ENCODE data around the gene TPP2. TPM values are rescaled to one million over a fixed set of nuclear protein-coding genes. Genes with fewer than 3 reads are reported as not detected.
A peak's percentile ranks its signal among the peaks of the same experiment; 100 is the strongest.

Gene TPP2
- 10 to 100 TPM; 62.4 to 62.7 TPM for total RNA-seq

DNA sequence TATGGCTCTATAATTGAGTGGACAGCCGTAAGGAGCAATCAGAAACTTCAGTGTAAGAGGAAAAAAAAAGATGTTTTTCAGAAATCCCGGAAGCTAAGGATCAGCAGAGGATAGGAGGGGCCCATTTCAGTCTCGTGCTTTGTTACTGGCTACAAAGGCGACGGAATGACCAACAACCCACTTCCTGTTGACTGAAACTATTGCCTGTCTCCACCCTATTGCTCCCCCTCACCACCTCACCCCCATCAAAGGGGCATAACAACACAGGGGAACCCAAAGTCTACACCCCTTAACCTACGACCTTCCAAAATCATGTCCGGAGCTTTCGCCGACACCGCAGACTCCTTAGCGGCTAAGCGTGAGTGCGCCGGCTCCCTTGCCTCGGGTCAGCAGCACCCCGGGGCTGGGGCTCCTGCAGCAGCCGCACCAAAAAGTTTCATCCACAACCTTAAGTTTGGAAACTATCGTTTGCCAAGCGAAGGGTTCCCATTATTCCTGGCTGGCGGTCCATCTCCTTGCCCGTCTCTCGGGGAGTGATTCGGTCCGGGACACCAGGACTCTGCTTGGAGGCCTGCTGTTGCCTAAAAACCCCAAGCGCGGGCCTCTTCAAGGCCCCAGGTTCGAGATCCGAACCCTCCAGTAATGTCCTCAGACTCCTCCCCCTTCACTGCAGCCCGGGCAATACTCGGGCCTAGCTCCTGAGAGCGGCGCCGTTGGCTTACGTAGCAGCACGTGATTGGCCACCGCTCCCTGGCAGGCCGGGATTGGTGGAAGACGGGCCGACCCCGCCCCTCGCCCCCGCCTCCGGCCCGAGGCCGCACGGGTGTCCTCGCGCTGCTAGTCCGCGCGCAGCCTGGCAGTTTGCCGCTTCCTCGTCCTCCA, at the start of gene TPP2:
TPP2 (plus strand) TSS at position 840 of the 882 bp plus-strand sequence. CDS start 53 bp downstream, outside the sequence.
- Mint-ChIP-seq H3K27ac (peak within 1 kb of the TSS; percentile 100), H3K9me3 (no peaks in the 10 kb centered on the region)
- peak; percentile 92 to 93 for ATAC-seq

DNA sequence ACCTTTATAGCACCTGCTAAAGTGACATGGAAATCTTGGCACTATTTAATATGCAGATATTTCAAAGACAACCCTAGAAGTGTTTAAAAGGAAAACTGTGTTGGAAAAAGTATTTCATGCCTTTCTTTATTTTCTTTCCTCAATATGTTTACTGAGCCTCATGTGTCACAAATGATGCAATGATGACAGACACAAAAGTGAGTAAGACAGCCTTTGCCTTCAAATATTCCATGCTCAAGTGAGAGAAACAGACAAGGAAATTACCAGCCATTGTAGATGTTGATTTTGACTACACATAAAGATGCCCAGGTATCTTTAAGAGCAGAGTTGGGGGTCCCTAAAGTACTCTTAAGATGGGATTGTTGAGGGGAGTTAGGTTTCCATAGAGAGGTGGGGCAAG, 48.0 kb upstream of the TPP2 start:
- H3K9me3 Mint-ChIP-seq, result peaks cover 0 to 6% of the 10 kb centered on the region in 2 donors
- no peak overlapping the region for H3K27ac Mint-ChIP-seq
- H3K36me3 Mint-ChIP-seq, result no peaks in the 10 kb centered on the region
- no peak for ATAC-seq
- no peak for DNase-seq (ENCODE audit: low spot score in 2 of 2)

More for the DNA sequence above, at the start of gene TPP2:
- peak; percentile 98 to 99 for DNase-seq (ENCODE audit: low spot score in 2 of 2)
- H3K36me3 Mint-ChIP-seq, result peaks cover 14 to 17% of the 10 kb centered on the region in 2 donors

- no peaks in the 10 kb centered on the region for H3K36me3 Mint-ChIP-seq
- no peak overlapping the region for H3K27ac Mint-ChIP-seq
- no peaks in the 10 kb centered on the region for H3K9me3 Mint-ChIP-seq
- ATAC-seq, result no peak
- DNase-seq (ENCODE audit: low spot score in 2 of 2), result no peak
Observed at GRCh38 chr13:102550507-102550906, 46.3 kb upstream of the TPP2 start.

DNA sequence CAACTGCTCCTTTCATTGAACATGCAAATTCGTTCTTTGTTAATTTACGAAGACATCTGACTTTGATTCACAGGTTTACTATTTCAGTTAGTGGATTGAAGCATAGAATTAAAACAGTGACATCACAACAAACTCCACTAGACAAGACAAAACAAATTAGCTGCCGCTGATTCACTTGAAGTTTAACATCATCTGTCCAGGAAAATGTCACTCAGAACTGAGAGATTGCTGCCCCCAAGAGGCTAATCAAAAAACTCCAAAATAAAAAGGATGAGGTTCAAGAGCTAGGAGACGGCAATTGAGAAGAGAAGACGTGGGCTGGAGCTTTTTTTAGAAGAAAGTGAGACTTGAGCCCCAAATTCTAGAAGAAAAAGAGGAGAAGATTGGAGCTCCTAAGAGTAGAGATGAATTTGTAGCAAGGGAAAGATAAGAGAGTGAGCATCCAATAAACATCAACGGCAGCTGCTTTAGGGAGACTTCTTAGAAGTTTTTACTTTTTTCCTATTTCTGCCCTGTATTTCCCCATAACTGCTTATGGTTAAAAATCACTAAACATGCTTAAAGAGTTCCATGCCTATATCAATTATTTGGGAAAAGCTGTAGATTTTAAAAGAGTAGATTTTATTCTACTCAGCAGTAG, 40.8 kb upstream of the TPP2 start:
- DNase-seq (ENCODE audit: low spot score in 2 of 2) (peak in 1 of 2 donors; percentile 14), ATAC-seq (peak in 1 of 2 donors; percentile 66)
- Mint-ChIP-seq H3K27ac (no peak overlapping the region), H3K36me3 (no peaks in the 10 kb centered on the region), H3K9me3 (no peaks in the 10 kb centered on the region)

DNA sequence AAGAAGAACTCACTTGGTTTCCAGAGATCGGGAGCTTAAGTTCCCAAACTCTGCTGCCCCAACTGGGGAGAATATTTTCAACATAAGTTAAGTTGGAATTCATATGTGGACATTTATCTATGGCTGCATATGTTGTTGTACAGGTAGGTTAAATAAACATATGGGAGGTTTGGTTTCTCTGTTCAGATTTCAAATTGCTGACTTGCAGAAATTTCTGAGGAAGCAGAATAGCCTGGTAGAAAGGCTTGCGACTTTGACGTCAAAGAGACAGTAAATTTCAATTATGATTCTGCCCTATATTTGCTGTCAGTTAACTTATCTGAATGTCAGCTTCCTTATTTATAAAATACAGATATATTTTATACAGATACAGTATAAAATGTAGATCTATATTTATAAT, 40.0 kb upstream of the TPP2 start:
- H3K27ac Mint-ChIP-seq, result no peak overlapping the region
- ATAC-seq, result no peak
- H3K9me3 Mint-ChIP-seq, result no peaks in the 10 kb centered on the region
- no peaks in the 10 kb centered on the region for H3K36me3 Mint-ChIP-seq
- no peak for DNase-seq (ENCODE audit: low spot score in 2 of 2)

- DNase-seq (ENCODE audit: low spot score in 2 of 2), result no peak
- Mint-ChIP-seq H3K9me3 (peaks cover 0 to 5% of the 10 kb centered on the region in 2 donors), H3K27ac (no peak overlapping the region), H3K36me3 (no peaks in the 10 kb centered on the region)
- no peak for ATAC-seq
Observed at GRCh38 chr13:102558029-102558428, 38.8 kb upstream of the TPP2 start.

GRCh38 chr13:102561933-102562332, 34.9 kb upstream of the TPP2 start:
- no peak for ATAC-seq
- DNase-seq (ENCODE audit: low spot score in 2 of 2), result no peak
- H3K27ac Mint-ChIP-seq, result no peak overlapping the region
- peaks cover 0 to 5% of the 10 kb centered on the region in 2 donors for H3K9me3 Mint-ChIP-seq
- no peaks in the 10 kb centered on the region for H3K36me3 Mint-ChIP-seq

DNA sequence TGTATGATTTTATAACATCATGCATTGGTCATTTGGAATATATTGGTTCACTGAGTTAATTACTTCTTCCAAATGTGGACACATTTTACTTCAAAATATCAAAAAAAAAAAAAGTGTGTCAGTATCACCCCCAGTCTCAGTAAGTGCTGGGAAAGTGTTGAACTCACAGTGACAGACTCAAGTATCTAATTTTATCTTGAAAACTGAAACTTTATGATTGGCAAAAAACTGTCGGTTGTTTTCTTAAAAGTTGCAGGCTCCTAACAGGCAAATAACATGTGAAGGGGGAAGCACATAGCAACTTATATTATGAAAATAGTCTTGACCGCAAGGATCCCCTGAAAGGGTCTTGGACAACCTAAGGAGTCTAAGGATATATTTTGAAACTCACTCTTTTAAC, 33.5 kb upstream of the TPP2 start:
- H3K9me3 Mint-ChIP-seq, result peaks cover 0 to 5% of the 10 kb centered on the region in 2 donors
- ATAC-seq, result no peak
- no peak for DNase-seq (ENCODE audit: low spot score in 2 of 2)
- no peak overlapping the region for H3K27ac Mint-ChIP-seq
- no peaks in the 10 kb centered on the region for H3K36me3 Mint-ChIP-seq

GRCh38 chr13:102564564-102564963, 32.2 kb upstream of the TPP2 start:
- Mint-ChIP-seq H3K9me3 (peaks cover 0 to 5% of the 10 kb centered on the region in 2 donors), H3K27ac (no peak overlapping the region), H3K36me3 (no peaks in the 10 kb centered on the region)
- ATAC-seq (no peak), DNase-seq (ENCODE audit: low spot score in 2 of 2) (no peak)

GRCh38 chr13:102566513-102566912, 30.3 kb upstream of the TPP2 start:
- ATAC-seq (no peak), DNase-seq (ENCODE audit: low spot score in 2 of 2) (no peak)
- Mint-ChIP-seq H3K9me3 (peaks cover 0 to 5% of the 10 kb centered on the region in 2 donors), H3K27ac (no peak overlapping the region), H3K36me3 (no peaks in the 10 kb centered on the region)

- DNase-seq (ENCODE audit: low spot score in 2 of 2) (no peak), ATAC-seq (no peak)
- Mint-ChIP-seq H3K9me3 (no peaks in the 10 kb centered on the region), H3K36me3 (no peaks in the 10 kb centered on the region), H3K27ac (no peak overlapping the region)
Observed at GRCh38 chr13:102567857-102568256, 28.9 kb upstream of the TPP2 start.

DNA sequence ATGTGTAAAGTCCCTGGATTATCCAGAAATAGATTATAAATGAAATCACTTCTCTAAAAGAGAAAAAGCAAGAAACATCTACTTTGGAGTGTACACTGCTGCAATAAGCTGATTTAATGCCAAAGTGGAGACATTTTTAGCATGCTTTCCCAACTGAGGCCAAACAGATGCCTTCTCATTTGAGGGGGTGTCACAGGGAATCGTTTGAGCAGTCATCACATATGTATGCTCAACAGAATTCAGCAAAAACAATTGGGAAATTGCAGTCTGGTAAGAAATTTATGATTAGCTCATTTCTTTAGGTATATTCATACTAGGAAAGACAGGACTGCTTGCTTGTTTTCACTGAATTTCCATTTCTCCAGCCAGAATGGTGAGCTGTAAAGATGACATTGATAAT, 27.3 kb upstream of the TPP2 start:
- no peak for DNase-seq (ENCODE audit: low spot score in 2 of 2)
- H3K36me3 Mint-ChIP-seq, result no peaks in the 10 kb centered on the region
- H3K9me3 Mint-ChIP-seq, result no peaks in the 10 kb centered on the region
- no peak overlapping the region for H3K27ac Mint-ChIP-seq
- no peak for ATAC-seq

DNA sequence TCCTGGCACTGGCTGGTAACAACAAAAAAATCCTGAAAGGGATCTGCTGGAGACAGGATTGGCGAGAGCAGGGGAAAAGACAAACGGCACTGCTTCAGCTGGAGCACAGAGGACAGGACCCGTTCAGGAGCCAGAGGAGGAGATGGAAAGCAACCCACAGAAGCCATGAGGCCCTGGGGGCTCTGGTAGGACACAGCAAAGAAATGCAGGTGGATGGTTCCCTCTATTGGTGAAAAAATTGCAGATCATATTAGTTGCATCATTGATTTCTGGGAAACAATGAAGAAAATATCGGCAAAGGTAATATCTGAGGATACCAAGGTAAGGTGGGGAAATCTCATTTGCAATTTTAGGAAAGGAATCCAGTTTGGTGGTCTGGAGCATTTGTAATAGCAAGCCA, 25.7 kb upstream of the TPP2 start:
- no peak overlapping the region for H3K27ac Mint-ChIP-seq
- no peaks in the 10 kb centered on the region for H3K36me3 Mint-ChIP-seq
- H3K9me3 Mint-ChIP-seq, result no peaks in the 10 kb centered on the region
- ATAC-seq (no peak), DNase-seq (ENCODE audit: low spot score in 2 of 2) (no peak)

DNA sequence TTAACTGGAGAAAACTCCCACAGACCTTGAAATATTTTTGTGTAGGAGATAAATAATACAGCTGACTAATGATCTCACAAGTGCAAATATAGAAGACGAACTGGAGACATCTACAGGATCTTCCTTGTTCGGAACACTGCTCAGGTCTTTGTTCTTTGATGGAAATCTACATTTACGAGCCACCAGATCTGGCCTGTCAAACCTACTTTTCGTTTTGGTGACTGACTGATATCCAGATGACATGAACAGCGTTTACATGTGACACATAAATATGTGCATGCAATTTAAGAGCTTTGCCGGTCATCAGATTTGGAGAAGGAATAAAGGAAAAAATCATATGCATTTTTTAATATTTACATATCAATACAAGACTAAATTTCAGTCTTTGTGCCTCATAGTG, 24.5 kb upstream of the TPP2 start:
- no peaks in the 10 kb centered on the region for H3K36me3 Mint-ChIP-seq
- DNase-seq (ENCODE audit: low spot score in 2 of 2) (no peak), ATAC-seq (no peak)
- no peak overlapping the region for H3K27ac Mint-ChIP-seq
- no peaks in the 10 kb centered on the region for H3K9me3 Mint-ChIP-seq

DNA sequence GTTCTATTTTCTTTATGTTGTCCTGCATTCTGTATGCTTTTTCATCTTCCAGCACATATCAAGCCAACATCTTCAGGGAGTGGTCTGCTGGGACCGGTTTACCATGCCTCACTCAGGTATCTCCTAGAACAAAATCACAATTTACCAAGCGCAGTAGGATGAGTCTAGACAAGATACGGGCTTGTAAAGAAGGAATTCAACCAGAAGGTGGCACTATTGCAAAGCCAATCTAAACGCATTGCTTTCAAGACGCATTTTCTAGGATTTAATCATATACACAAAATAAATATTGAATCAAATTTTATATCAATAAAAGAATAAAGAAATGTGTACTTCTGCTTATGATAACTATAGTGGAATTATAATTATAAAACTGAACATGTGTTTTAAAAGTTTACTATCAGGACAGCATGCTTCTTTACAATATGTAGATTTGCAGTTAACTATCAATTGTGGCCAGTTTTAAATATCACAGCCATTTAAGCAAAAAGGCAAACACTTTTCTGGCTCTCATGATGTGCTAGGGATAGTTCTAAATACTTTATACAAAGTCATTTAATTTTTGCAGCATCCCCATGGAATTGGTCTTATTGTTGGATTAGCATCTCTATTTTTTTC, 16.1 kb upstream of the TPP2 start:
- Mint-ChIP-seq H3K36me3 (no peaks in the 10 kb centered on the region), H3K9me3 (no peaks in the 10 kb centered on the region), H3K27ac (no peak overlapping the region)
- peak in 1 of 2 donors; percentile 42 for DNase-seq (ENCODE audit: low spot score in 2 of 2)
- peak; percentile 76 to 86 for ATAC-seq

DNA sequence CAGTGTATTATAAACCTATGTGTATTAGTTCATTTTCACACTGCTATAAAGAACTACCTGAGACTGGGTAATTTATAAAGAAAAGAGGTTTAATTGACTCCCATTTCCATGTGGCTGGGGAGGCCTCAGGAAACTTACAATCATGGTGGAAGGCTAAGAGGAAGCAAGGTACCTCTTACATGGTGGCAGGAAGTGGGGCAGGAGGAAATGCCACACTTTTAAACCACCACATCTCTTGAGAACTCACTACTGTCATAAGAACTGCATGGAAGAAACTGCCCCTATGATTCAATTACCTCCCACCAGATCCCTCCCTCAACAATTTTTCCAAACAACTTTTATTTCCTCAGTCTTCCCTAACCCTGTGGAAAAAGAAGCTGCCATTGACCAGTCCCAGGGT, 14.5 kb upstream of the TPP2 start:
- Mint-ChIP-seq H3K27ac (no peak overlapping the region), H3K9me3 (no peaks in the 10 kb centered on the region), H3K36me3 (no peaks in the 10 kb centered on the region)
- DNase-seq (ENCODE audit: low spot score in 2 of 2), result no peak
- ATAC-seq, result no peak

DNA sequence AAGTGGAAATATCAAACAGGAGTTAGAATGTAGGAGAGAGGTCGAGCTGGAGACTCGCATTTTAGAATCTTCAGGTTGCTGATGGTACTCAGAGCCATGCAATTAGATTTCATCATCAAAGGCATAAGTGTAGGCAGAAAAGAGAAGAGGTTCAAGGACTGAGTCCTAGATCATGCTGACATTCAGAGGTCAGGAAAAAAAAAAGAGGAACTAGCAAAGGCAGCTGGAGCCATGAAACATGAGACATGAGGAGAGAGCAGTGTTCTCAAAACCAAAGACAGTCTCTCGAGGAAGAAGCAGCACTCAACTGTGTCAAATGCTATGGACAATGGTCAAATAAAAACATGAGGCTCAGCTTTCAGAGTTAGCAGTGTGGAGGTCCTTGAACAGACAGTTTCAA, 12.4 kb upstream of the TPP2 start:
- no peak for DNase-seq (ENCODE audit: low spot score in 2 of 2)
- no peaks in the 10 kb centered on the region for H3K9me3 Mint-ChIP-seq
- ATAC-seq, result no peak
- H3K27ac Mint-ChIP-seq, result no peak overlapping the region
- no peaks in the 10 kb centered on the region for H3K36me3 Mint-ChIP-seq
